Inflammatory macrophage (primary cell): ENCODE results near the gene NSMCE4A.
"Not testable (repeated sequence)": the region's sequence is repeated elsewhere in the genome, so short reads cannot be mapped to it uniquely, and the experiment has no call there.

ENCODE experiments used
- DNase-seq, 2 donors: peaks; one replicate each; pipeline ENCODE4 v3.0.0-alpha.2; 2020 to 2022

NSMCE4A gene

GRCh38 chr10:121935702-121936101, 39.3 kb downstream of the NSMCE4A start:
- DNase-seq = peak; percentile 48 to 60

- DNase-seq = not testable (repeated sequence)
These were observed 44.5 kb downstream of the NSMCE4A start for GRCh38 chr10:121930268-121931085.

GRCh38 chr10:121929585-121930267, 45.3 kb downstream of the NSMCE4A start:
- not testable (repeated sequence) for DNase-seq

- no peak for DNase-seq
These were observed 46.5 kb downstream of the NSMCE4A start for GRCh38 chr10:121928528-121928884.

GRCh38 chr10:121927841-121928527, 47.0 kb downstream of the NSMCE4A start, which contains the start of gene ATE1:
TSS of gene ATE1 (minus strand) at chr10:121928031. CDS start at chr10:121927949, 82 bp downstream.
- DNase-seq = peak; percentile 90 to 93

- peak; percentile 32 to 39 for DNase-seq
These were observed 47.6 kb downstream of the NSMCE4A start for GRCh38 chr10:121927318-121927840.

GRCh38 chr10:121926671-121927317, 48.2 kb downstream of the NSMCE4A start:
- DNase-seq = peak; percentile 2 to 19

GRCh38 chr10:121926157-121926556, 48.9 kb downstream of the NSMCE4A start:
- no peak for DNase-seq

GRCh38 chr10:121921238-121921931, 53.6 kb downstream of the NSMCE4A start:
- DNase-seq = no peak

- no peak for DNase-seq
These were observed 55.4 kb downstream of the NSMCE4A start for GRCh38 chr10:121919666-121920065.

- not testable (repeated sequence) for DNase-seq
These were observed 56.2 kb downstream of the NSMCE4A start for GRCh38 chr10:121918800-121919199.

GRCh38 chr10:121914661-121915060, 60.4 kb downstream of the NSMCE4A start:
- no peak for DNase-seq

GRCh38 chr10:121911421-121911697, 63.7 kb downstream of the NSMCE4A start:
- no peak for DNase-seq

- DNase-seq = no peak
These were observed 64.2 kb downstream of the NSMCE4A start for GRCh38 chr10:121910673-121911420.
